HG03103 (cell line): ENCODE data around the gene ALDOB.
"Not testable (repeated sequence)": the region's sequence is repeated elsewhere in the genome, so short reads cannot be mapped to it uniquely, and the experiment has no call there.

Experiments used
- ATAC-seq: cut with Tn5 transposase; IDR thresholded peaks from one replicate; pipeline ENCODE4 v1.9.1; 2021; ENCODE audit warnings: low read depth; ENCODE audit not compliant: unreplicated experiment

Gene ALDOB

DNA sequence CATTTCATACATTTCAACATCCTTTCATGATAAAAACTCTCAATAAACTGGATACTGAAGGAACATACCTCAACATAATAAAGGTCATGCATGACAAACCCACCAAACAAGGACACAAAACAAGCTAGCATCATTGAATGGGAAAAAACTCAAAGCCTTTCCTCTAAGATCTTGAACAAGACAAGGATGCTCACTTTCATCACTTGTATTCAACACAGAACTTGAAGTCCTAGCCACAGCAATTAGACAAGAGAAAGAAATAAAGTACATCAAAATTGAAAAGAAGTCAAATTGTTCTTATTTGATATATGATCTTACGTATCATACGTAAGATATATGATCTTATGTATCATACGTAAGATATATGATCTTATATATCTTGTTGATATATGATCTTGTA, 42.4 kb downstream of the ALDOB start:
- no peak for ATAC-seq

DNA sequence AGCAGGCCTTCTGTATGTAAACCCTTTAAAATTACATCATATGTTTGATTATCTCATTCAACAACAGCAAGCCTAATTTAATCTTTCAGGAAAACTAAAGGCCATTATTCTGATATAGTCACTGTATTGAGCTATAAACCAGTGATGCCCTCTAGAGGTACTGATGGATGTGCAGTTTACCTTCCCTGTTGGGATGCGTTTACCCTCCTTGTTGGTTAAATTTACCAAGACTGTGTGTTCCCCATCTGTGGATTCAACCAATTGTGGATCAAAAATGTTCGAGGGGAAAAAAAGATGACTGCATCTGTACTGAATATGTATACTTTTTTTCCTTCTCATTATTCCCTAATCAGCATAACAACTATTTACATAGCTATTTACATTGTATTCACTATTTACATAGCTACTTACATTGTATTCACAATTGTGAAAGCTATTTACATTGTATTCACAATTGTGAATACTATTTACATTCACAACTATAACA, 47.0 kb downstream of the ALDOB start:
- ATAC-seq = no peak

DNA sequence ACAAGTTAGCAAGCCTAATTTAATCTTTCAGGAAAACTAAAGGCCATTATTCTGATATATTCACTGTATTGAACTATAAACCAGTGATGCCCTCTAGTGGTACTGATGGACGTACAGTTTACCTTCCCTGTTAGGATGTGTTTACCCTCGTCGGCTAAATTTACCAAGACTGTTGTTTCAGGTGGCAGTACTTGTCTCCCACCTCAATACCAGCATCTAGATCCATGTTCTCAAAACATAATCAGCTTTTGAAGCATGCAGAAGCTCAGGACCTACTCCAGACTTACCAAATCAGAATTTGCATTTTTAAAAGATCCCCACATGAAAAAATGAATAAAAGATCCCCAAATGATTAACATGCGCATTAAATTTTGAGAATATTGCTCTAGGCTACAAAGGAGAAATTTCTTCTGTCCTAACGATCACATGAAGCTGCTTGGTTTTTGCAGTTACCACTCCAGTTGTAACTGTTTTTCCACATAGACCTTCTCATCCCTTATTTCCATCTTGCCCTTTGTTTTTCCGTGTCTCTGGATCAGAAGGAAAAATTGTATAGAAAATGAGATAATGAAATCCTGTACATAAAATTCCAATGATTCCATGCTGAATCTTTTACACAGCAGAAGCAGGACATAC, 47.6 kb downstream of the ALDOB start:
- no peak for ATAC-seq

DNA sequence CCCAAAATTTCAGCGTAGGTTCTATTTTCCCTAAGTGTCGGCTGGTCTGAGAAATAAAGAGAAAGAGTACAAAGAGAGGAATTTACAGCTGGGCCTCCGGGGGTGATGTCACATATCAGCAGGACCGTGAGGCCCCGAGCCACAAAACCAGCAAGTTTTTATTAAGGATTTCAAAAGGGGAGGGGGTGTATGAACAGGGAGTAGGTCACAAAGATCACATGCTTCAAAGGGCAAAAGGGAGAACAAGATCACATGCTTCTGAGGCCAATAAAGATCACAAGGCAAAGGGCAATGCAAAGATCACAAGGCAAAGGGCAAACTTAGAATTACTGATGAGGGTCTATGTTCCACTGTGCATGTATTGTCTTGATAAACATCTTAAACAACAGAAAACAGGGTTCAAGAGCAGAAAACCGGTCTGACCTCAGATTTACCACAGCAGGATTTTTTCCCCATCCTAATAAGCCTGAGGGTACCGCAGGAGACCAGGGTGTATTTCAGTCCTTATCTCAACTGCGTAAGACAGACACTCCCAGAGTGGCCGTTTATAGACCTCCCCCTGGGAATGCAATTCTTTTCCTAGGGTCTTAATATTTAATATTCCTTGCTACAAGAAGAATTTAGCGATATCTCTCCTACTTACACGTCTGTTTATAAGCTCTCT, 50.6 kb downstream of the ALDOB start, which contains the start of gene BAAT:
Gene BAAT, minus strand, starts transcription at position 134 of the 664 bp plus-strand sequence. CDS start 13,602 bp downstream, outside the sequence.
- ATAC-seq = not testable (repeated sequence)

- no peak for ATAC-seq
Measured at GRCh38 chr9:101383361-101383760, 52.2 kb downstream of the ALDOB start.

- no peak for ATAC-seq
Measured at GRCh38 chr9:101381833-101382342, 53.7 kb downstream of the ALDOB start.

GRCh38 chr9:101381118-101381517, 54.5 kb downstream of the ALDOB start:
- ATAC-seq = no peak

DNA sequence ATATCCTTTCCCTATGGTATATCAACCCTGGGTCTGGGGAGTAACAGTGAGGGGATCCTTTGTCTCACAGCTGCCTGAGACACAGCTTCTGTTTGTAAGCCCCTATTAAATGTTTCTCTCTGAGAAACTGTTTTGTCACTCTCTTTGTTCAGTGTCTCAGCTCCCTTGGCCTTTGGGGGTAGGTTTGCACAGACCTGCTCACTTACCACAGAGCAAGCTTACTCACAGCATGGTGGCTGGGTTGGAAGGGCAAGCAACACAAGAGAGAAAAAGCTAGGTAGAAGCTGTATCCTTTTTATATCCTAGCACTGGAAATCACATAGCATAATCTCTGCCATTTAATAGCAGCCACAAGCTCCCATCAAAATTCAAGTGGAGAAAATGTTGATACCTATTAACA, 55.3 kb downstream of the ALDOB start:
- ATAC-seq = no peak

GRCh38 chr9:101376111-101376848, 59.3 kb downstream of the ALDOB start:
- no peak for ATAC-seq

DNA sequence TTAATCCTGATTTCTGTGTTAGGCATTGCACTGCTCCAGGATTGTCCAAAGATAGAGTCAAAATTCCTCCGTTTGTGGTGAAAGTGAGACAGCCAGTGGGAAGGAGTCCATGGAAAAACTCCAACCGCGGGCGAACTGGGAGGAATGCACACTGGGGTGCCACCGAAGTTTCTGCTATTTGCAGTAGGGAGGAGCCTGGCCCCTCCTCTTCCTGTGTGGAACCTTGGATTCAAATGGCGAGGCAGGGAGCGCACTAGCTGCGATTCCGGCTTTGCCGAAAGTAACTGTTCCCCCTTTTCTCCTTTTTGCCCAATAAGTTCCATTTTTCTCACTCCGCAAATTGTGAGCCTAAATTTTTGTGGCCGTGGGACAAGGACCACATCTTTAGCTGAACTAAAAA, 60.0 kb downstream of the ALDOB start:
- no peak for ATAC-seq

- ATAC-seq = no peak
Measured at GRCh38 chr9:101372327-101373118, 63.1 kb downstream of the ALDOB start.

- no peak for ATAC-seq
Measured at GRCh38 chr9:101371813-101372212, 63.8 kb downstream of the ALDOB start.
